Nephron (organoid): ENCODE data around the gene CNPY4.

Experiments used
- H3K27ac Mint-ChIP-seq, 3 experiments: 2 replicates each; pipeline ENCODE4 v1.8.0; 2020; ENCODE audit warnings: mixed read lengths in 3 of 3, mild to moderate bottlenecking in 2 of 3, moderate library complexity in 1 of 3
- H3K27me3 Mint-ChIP-seq: 2 replicates; pipeline ENCODE4 v1.8.0; 2021; ENCODE audit warnings: low read depth, mild to moderate bottlenecking, moderate library complexity, mixed read lengths
- H3K36me3 Mint-ChIP-seq: 2 replicates; pipeline ENCODE4 v1.8.0; 2020; ENCODE audit warnings: low read depth, mixed read lengths
- H3K4me1 Mint-ChIP-seq: 2 replicates; pipeline ENCODE4 v1.8.0; 2020; ENCODE audit warnings: mixed read lengths
- H3K4me3 Mint-ChIP-seq, 3 experiments: 2 replicates each; pipeline ENCODE4 v1.8.0; 2020; ENCODE audit warnings: mild to moderate bottlenecking in 3 of 3, mixed read lengths in 3 of 3, moderate library complexity in 2 of 3
- H3K9me3 Mint-ChIP-seq: 2 replicates; pipeline ENCODE4 v1.8.0; 2020; ENCODE audit warnings: mixed read lengths
- CTCF ChIP-seq, 3 experiments: fragments of 200-600 bp; sonication (generic); IDR thresholded peaks; one replicate each; pipeline ENCODE4 v1.5.0; 2021; ENCODE audit warnings: antibody characterized with exemption in 3 of 3; ENCODE audit not compliant: unreplicated experiment in 3 of 3

CNPY4 gene

DNA sequence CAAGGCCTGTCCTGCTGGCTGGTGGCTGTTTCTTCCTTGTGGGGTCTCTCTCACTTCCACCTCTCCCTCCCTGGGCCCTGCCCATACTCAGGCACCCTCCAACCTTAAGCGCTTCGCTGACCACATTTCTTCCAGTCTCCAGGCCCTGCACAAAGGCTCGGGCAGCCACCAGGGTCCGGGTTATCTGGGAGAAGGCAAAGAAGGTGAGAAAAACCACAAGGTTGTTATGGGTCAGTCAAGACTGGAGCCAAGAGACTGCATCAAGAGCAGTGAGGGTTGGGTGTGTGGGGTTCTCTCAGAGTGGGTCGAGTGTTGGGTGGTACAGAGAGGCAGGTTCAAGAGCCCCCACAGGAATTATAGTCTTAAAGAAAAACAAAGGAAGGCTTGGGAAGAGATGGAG, 55.1 kb downstream of the CNPY4 start:
- H3K4me1 Mint-ChIP-seq, result peaks cover 12% of the 10 kb centered on the region
- peak overlapping the region; percentile 84 to 85 (median 84) for H3K4me3 Mint-ChIP-seq
- H3K27me3 Mint-ChIP-seq, result peaks cover 26% of the 10 kb centered on the region
- peaks cover 13% of the 10 kb centered on the region for H3K36me3 Mint-ChIP-seq
- H3K27ac Mint-ChIP-seq, result no peak overlapping the region
- no peaks in the 10 kb centered on the region for H3K9me3 Mint-ChIP-seq
- TF ChIP-seq CTCF (IDR thresholded peaks at IDR 0.05; ENCODE audit: unreplicated experiment in 3 of 3), result no peak
